HG02798 (cell line): ENCODE results near the gene IRX2.

Experiments
- ATAC-seq: cut with Tn5 transposase; IDR thresholded peaks from one replicate; pipeline ENCODE4 v1.9.1; 2021; ENCODE audit warnings: mild to moderate bottlenecking; ENCODE audit not compliant: unreplicated experiment, poor library complexity

IRX2 gene

DNA sequence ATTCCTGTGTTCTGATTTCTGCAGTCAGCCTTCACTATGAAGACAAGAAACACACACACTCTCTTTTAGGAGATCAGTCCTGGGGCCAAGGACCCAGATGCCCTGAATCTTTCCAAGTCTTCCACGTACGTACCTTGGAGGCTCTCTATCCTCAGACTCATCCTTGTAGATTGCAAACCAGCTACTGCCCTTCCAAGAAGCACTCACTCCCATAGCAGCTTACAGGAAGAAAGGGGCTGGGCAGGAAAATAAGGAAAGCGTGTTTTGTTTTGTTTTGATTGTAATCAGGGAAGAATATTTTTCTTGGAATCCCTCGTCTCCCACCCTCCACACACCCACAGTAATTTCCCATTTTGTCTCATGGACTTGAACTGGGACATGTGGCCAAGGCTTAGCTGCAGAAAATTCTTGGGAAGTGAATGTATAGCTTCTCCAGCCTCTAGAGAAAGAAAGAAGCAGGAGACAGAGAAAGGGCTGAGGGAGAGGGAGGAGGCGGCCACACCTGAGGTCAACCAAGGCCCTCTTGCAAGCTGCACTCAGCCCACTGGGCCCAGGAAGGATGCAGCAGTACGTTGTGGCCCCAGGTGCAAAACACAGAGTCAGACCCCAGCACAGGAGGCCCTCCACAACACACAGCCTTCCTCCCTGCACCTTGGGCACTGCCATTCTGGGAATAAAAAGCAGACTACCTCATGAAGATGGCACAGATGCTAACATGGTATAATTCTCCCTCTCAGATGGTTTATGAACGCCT lies 29.9 kb downstream of the IRX2 start:
- no peak for ATAC-seq

DNA sequence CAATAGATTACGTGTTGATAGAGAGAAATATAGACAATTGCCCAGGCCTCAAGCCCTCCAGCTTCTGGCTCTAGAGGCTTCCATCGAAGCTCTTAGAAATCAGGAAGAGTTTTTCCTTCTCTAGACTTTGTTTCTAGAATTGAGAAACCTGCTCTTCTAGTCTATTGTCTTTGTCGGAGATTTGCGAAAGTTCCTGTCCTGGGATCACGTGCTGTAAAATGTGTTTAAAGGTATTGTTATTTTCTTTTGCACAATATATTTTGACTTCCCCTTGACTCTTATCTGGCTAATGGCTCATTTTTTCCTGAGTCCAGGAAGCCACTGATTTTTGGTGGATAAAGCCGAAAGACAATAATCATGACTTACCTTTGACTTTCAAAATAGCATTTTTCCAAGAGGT lies 32.1 kb downstream of the IRX2 start:
- no peak for ATAC-seq

DNA sequence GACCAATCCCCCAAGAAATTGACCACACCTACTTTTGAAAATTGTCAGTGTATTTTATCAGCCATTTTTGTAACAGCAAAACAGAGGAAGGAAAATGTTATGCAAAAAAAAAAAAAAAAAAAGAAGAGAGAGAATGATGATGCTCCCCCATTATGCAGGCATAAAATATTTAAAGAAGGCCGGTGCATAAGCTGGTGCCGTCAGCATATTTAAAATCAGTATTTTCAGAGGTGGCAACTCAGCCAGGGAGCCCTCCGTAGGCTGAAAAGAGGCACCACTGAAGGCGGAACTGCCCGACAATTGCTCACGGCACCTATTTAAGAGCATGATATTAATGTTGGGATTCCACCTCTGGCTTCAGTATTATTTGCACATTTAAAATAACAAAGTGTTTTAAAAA lies 33.4 kb downstream of the IRX2 start:
- ATAC-seq, result no peak

DNA sequence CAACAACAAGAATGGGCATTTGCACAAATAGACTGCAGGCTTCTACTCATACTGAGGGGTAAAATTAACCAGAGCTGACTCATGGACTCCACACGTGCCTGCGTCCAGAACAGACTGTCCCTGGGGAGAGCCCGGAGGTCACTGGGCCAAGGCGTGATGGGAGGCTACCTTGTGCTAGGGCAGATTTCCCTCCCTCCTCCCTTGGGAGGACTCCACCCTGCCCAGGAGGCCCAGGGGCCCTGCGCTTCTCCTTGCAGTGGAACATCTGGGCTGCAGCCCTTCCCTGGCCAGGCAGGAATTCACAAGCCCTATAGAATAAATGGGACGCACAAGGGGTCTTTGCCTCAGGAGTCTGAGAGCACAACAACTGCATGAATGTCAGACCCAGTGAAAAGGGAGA lies 35.6 kb downstream of the IRX2 start:
- ATAC-seq, result no peak

DNA sequence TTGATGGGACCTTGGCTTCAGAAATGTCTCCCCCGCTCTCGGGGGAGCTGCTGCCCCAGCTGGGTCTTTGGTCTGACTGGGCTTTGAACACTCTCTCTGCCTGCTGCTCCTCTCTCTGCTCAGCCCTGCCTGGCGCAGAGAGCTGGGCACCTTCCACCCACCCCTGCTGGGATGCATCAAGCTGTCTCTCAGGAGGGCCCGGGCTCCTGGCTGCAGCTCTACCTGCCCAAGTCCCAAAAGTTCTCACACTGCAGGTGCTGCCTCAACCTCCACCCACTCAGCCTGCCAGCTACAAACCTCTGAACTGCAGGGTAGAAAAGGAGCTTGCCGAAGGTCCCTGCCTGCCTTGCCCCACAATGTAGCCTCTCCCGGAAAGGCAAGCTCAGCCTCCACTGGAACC lies 36.7 kb downstream of the IRX2 start:
- no peak for ATAC-seq

DNA sequence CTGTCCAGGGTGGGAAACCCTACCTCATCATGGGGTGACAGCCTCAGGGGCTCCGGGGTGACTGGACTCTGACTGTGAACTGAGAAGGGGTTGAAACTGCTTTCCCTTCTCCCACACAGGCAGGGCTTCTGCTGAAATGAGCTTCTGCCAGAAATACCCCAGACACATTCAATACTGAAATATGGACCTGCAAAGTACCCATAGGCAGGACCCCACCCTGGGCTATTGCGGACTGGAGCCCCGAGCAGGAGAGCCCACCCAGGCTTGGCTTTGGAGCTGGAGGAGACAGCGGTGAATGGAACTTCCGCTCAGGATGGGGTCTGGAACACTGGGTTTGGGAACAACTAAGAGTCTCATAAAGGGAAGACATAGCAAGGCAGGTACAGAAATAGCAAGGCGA lies 37.5 kb downstream of the IRX2 start:
- no peak for ATAC-seq

DNA sequence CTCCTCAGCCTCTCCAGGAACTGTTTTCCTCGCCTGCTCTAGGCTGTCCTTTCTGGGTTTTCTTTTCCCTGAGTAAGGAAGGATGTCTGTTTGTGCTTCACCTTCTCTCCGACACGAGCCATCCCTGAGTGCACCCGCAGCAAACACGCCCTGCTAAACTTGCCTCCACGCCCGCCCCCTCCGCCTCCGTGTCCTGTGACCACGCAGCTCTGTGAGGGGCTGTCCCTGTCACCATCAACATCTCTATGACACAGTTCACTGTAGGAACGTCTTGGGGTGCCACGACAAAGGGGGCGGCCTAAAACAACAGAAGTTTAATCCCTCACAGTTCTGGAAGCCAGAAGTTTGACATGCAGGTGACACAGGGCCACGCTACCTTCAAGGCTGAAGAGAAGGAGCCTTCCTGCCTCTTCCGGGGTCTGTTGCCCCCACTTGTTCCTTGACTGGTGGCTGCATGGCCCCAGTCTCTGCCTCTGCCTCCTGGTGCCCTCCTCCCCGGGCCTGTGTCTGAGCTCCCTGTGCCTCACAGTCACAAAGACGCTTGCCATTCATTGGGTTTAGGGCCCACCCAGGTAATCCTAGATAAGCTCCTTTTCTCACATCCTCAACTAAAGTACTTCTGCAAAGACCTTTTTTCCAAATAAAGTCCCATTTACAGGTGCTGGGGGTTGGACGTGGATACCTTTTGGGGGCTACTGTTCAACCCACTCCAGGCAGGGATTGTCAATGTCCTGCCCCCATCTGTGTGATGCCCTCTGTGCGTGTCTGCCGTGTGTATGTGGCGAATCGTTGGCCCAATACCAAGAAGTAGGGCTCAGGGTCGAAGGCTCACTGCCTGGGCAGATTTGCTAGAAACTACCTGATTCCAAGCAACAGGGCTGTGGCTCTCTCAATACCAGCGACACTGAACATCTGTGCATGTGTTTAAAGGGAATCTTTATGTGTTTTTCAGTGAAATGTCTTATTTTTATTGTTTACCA lies 39.7 kb downstream of the IRX2 start:
- no peak for ATAC-seq

DNA sequence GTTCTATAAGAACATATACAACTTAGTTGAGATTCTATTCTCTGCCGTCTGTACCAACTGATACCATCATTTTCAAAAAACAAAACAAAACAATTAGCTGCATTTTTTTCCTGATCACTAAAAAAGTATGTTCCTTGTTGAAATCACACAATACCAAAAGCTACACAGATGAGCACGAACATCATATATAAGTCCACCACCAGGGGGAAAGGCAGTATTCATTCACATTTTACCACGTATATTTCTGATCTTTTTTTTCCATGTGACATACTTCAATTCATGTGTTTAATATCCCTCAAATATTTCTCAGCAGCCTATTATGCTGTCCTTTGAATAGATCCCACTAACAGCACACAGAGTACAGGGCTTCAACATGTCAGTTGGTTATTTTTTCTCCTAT lies 40.6 kb downstream of the IRX2 start:
- ATAC-seq, result no peak

DNA sequence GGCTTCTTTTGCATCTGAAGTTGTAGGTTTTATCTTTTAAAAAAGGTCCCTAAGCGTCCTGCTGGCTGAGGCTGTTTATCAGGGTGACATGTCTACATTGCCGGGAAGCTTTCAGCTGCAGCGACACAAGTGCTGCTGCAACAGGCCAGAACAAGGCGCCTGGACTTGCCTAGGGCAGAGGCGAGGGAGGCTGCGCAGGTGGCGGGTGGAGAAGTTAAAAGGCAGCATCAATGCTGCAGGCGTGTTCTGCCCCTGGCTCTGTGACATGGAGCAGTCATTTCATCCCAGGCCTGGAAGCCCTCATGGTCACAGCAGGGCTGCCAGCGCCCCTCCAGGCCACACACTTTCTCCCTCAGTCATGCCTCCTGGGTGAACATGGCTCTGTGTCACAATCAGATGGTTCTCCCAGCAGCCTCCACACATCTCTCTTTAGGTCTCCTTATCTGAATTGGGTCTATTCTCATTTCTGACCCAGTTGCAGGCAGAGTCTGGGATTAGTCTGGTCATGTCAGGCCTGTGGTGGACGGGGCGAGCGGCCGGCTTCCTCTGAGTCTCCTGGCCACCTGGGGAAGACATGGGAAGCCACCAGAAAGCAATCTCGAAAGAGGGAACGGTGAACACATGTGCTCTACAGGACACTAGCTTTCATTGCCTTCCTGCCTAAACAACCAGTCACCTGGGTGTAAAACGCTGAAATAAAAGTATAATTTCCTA lies 41.3 kb downstream of the IRX2 start:
- ATAC-seq, result no peak

DNA sequence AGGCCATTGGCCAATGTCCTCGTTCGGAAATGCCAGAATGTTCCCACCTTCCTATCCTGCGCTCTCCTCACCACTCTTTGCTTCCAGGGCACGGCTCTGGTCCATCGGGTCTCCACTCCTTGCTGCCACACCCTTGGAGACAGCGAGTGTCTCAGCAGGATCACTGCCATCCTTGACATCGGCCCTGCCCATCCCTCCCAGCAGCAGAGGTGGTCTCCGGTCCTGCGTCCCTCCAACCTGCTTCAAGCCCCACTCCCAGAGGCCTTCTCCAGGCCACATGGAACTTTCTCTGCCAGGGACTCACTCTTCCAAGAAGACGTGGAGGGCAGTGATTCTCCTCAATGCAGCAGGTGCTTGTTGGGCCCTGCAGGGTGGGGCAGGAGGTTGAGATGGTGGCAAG lies 42.7 kb downstream of the IRX2 start:
- no peak for ATAC-seq

DNA sequence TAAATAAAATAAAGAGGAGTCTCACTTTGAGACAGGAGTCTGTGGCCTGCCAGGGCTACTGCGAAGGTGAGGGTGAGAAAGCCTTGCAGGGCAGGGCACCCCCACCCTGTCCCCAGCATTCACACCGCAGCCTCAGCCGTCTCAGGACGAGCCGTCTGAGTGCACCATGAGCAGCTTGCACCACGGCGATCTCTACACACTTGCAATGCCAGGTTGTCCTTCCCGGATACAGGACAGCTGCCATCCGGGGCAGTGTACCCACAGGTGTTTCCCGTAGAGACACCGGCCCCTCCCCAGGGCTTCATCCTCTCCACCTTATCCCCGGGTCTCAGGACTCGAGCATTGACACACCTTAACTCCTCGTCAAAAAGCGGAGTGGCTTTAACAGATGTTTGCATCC lies 43.3 kb downstream of the IRX2 start:
- ATAC-seq, result no peak

DNA sequence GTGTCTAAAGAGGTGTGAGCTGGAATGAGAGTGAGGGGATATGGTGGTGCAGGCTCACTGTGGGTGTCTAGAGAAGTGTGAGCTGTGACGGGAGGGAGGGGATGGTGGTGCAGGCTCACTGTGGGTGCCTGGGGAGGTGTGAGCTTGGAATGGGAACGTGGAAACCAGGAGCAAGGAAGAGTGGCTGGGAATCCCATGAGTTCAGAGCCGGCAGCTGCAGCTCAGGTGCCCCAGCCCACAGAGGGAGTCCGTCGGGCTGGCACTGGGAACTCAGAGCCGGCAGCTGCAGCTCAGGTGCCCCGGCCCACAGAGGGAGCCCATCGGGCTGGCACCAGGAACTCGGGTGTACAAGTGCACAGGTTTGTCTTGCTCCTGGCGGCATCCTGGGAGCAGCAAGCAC lies 45.6 kb downstream of the IRX2 start:
- no peak for ATAC-seq

DNA sequence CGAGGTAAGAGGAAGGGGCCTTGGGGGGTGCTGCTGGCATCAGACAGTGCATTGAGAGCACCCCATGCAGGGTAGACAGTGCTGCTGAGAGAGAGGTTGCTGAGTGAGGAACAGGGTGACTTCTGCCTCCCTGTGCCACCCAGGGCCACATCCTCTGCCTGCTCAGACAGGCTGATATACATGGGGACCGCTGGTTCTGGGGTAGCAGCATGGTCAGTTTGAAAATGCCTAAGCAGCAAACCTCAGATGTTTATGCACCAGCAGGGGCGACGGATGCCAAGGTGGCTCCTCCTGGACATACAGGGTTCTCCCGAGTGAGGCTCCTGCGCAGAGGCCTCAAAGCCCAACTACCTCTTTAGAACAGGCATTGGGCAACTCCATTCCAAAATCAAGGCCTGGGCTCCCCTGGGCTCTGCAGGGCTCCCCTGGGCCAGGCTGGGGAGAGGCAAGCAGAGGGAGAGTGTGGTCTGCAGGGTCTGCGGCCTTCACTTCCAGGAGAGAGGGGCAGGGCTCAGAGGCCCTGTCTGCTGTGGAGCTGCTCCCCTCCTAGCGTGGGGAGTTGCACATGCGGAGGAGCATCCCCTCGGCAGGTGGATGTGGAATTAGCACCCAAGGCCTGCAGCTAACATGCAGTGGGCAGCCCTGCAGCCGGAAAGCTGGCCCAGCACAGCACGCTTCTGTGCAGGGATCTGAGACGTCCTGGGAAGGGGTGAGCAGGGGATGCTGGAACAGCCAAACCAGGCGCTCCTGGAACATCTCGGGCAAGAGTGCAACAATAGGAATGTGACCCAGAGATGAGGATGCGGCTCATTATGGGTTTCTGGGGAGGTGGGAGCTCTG lies 46.5 kb downstream of the IRX2 start:
- ATAC-seq, result no peak

DNA sequence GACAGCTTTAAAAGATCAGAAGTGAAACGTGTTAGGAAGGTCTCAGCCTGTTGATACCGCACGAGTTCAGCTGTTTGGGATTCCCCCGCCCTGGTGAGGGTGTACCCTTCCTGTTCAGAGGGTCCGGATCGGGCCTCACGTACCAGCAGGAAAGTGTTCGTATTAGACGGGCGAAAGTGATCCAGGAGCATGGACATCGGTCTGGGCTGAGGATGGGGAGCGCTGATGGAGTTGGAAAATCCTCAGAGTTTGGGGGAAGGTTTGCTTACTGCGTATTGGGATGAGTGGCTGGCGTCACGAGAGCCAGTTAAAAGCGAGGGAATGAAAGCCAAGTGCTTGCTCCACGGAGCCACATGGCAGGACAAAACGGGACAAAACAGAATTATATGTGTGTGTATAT lies 47.4 kb downstream of the IRX2 start:
- no peak for ATAC-seq

DNA sequence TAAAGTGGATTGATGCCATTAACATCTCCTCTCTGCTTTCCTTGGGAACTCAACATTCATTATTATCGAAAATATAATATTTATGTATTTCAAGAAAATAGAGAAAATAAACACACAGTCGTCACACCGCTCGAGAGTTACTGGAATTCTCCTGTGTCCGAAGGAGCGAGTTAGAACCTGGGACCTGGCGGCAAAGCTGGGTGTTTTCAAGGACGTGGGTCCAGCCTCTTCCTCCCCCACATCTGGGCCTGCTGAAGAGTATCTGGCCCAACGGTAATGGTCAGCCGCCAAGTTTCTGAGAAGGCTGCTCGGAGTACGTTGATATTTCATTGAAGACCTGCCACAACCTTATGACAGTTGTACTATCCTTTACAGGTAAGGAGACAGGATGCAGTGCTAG lies 47.9 kb downstream of the IRX2 start:
- ATAC-seq, result no peak

DNA sequence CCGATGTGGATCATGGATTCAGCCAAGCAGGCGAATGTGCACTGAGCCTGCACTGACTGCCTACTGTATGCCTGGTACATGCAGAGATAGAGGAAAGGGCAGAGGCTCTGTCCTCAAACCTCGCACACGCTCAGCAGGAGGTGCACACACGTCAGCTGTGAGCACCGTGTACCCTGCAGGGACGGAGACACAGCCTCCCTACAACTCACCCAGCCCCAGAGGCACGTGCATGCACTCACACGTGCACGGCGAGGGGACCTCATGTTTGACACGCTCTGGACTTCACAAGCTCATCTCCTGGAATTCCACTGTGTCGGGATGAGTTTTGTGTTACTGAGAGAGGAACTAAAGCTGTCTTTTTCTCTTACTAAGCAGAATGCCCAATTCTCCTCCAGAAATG lies 48.4 kb downstream of the IRX2 start:
- ATAC-seq, result no peak

DNA sequence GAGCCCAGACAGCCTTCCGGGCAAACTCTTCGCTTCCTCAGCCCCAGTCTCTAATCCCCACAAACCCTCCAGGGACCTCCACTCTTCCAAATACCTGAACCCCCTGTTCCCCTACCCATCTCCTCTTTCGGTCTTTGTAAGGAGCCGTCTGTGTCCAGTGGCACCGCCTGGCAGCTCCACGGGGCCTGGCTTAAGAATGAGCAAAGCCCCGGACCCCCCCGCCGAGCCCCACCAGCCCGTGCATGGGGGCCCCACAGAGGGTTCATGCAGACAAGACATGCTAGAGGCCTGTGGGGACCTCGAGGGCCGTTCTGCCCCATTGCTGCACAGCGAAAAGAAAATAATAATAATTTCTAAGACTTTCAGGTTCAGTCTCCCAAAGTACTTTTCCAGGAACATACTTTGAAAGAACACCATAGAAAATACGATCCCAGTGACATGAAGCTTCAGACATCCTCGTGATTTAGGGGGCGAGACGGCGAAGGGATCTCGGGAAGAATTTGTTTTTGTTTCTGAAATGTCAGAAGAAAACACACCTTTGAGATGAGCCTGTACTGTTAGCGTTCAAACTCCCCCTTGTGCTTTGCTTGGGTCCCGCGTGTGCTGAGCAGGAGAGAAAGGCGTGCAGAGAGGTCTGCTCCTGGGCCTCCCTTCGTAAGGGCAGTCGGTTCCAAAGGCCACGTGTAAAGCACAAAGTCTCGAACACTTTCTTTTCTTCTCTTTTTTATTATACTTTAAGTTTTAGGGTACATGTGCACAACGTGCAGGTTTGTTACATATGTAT lies 49.2 kb downstream of the IRX2 start:
- no peak for ATAC-seq

DNA sequence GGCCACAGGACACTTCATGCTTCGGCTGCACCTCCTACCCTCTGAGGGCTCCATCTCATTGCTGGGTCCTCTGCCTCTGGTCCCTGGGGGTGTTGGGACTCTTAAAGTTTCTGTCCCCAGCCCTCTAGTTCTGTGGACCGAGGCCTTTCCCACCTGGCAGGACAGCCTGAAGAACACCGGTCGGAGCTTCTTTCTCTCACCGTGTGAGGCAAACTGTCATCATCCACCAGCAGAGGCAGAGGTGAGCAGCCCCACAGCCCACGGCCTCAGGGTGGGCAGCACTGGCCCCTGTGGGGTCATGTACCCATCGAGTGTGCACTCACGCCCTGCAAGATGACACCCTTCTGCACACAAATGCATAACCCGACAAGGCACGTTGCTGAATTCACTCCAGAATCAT lies 49.9 kb downstream of the IRX2 start:
- no peak for ATAC-seq

DNA sequence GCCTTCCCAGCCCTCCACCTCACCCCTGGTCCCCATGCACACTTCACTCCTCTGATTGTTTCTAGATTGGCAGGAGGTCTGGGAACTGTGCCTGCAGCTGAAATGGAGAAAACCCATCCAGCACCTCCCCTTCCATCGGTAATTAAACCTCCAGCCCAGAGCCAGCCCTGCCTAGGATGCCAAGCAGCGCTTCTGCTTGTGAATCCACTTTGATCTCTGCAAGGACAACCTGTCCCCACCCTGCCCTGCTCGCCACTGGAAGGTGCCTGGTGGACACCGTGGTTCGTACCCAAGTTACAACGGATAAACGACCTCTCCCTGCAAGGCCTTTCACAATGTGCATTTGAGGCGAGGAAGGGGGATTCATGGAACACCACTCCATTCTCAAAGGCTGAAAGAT lies 50.6 kb downstream of the IRX2 start:
- no peak for ATAC-seq
